Skeletal muscle cell (primary cell): ENCODE measurements around the gene KCNE4.
A peak's percentile ranks its signal among the peaks of the same experiment; 100 is the strongest.

ENCODE experiments used
- DNase-seq: peaks from one replicate; pipeline ENCODE4 v3.0.0-alpha.2; 2010; ENCODE audit warnings: low read depth
- H3K4me3 ChIP-seq: 2 replicates; pipeline ENCODE4 v1.5.1; 2011; ENCODE audit warnings: low read depth, mild to moderate bottlenecking, control low read depth, low read length, moderate library complexity

Gene KCNE4, protein sequence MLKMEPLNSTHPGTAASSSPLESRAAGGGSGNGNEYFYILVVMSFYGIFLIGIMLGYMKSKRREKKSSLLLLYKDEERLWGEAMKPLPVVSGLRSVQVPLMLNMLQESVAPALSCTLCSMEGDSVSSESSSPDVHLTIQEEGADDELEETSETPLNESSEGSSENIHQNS

DNA sequence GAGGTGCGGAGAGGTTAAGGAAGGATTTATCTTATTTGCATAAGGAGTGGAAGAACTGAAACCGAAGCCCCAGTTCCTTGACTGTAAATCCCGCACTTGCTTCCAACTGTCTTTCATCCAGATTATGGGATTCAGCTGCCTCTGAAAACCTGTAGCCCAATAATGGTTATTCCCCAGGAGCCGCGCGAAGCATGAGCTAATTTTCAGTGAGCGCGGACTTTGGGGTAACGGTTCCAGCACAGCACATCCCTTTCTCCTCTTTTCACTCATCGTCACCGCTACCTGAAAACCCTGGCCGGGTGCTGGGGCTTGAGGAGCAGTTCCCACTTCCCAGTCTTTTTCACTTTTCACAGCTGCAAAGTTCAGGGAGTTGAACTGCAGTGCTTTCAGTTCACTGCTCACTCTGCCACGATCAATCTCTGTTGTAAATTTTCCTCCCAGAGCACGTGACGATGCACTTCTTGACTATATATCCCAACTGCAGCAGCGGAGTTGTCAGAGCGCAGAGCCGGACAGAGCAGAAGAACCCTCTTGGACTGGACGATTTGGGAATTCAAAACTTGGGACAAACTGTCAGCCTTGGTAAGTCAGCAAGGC is at the start of gene KCNE4:
KCNE4 (plus strand) TSS at position 498 of the 597 bp plus-strand sequence. CDS start 641 bp downstream, outside the sequence.
- peak within 1 kb of the TSS; percentile 71 for H3K4me3 ChIP-seq
- peak; percentile 75 for DNase-seq

DNA sequence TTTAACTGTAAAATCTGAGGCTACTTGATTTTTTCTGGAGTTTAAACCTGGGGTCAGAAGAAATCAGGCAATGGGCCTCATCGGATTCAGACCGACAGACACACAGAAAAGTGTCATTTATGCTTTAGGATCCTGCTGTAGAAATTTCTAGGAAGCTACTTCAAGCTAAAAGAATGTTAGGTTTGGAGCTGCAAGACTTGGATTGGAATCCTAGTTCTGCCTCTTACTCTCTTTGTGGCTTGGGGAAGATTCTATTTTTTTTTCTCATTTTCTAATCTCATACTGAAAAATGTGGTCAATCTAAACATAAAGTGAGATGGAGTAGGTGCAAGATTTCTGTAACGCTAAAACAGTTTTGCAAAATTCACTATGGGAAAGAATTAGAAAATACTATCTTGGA is 48.8 kb upstream of the KCNE4 start:
- H3K4me3 ChIP-seq = no peak overlapping the region
- DNase-seq = no peak

DNA sequence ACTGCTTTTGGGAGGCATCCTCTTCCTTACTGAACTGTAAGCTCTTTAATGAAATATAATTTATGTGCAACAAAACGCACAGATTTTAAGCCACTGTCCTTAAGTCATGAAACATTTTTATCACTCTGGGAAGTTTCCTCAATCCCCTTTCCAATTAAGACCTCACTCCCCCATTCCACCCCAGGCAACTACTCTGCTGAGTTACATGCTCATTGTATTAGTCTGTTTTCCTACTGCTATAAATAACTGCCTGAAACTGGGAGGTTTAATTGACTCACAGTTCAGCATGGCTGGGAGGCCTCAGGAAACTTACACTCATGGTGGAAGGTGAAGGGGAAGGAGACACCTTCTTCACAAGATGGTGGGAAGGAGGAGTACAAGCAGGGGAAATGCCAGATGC is 46.5 kb upstream of the KCNE4 start:
- DNase-seq = no peak
- H3K4me3 ChIP-seq = no peak overlapping the region

DNA sequence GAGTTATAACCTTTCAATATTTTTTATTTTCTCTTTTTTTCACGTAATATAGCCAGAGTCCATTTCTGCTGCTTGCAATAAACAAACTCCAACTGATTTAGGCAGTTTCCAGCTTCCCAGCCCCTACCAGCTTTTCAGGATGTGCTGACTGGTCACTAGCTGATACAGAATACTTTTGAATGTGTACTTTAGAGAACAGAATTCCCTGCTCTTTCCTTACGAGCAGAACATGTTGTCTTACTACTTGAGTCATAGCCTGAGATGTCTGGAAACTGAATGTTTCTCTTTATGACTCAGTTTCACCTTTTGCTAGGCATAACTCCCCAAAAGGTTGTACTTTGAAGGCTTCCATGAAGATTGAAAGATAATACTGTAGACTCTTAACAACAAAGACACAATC is 44.5 kb upstream of the KCNE4 start:
- no peak overlapping the region for H3K4me3 ChIP-seq
- DNase-seq = peak; percentile 72

DNA sequence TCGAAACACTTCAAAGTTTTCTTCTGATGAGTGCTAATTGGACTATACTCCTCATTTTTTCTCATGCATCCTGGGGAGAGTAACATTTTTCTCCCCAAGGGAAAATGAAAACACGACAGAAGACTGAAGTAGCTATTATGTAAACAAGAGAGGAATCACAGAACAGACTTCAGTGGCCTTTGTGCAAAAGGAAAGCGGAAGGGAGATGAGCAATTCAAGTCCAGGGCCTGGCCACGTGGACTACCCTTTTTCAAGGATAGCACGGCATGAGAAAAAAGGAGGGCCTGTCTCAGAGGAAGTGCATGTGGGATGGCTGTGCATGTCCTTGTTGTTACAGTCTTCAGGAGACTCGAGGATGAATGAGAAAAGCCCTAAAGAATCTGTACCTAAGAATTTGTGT is 43.8 kb upstream of the KCNE4 start:
- peak; percentile 73 for DNase-seq
- no peak overlapping the region for H3K4me3 ChIP-seq

DNA sequence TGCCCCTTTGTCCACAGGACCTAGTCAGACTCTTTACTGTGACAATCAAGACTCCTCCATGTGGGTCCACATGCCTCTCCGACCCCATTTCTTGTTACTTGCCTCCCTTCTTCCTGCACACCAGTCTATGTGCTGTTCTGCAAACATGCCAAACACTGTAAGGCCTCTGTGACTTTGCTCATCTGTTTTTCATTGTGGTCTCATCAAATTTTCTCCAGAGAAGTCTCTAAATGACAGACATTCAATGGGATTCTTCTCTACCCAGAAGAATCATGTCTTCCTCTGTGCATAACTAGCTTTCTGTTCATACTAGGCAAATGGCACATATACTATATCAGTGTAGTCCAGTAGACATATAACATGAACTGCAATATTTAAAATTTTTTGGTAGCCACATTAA is 43.0 kb upstream of the KCNE4 start:
- no peak overlapping the region for H3K4me3 ChIP-seq
- no peak for DNase-seq

DNA sequence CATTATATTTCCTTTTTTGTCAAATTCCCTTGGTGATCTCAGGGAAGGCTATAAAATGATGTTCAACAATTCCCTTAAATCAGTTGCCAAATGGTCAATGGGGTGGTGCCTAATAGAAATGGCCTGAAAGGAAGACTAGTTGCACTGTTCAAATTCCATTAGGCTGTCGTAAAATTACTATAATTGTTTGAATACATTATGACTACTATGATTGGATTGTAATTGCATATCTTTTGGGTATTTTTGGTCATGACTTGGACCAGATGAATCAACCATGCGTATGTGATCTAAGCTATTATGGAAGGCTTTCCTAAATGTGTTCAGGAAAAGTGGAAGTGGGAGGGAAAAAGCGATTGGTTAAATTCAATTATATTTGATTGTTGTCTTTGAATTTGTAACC is 41.3 kb upstream of the KCNE4 start:
- no peak overlapping the region for H3K4me3 ChIP-seq
- peak; percentile 82 for DNase-seq

DNA sequence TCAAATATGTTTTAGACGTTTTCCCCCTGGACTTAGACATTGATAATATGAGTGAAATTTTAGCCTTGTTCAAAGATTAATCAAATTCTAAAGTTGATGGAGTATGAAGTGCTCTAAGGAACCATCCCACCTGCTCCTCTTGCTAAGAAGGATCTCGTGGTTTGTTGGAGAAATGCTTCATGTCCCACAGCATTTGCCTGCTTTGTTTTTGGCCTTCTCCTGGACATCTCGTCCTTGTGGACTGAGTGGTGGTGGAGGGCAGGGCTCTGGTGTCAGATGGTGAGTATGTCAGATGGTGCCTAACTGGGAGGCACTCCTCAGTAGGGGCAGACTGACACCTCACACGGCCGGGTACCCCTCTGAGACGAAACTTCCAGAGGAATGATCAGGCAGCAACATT is 39.7 kb upstream of the KCNE4 start:
- H3K4me3 ChIP-seq = no peak overlapping the region
- DNase-seq = no peak

DNA sequence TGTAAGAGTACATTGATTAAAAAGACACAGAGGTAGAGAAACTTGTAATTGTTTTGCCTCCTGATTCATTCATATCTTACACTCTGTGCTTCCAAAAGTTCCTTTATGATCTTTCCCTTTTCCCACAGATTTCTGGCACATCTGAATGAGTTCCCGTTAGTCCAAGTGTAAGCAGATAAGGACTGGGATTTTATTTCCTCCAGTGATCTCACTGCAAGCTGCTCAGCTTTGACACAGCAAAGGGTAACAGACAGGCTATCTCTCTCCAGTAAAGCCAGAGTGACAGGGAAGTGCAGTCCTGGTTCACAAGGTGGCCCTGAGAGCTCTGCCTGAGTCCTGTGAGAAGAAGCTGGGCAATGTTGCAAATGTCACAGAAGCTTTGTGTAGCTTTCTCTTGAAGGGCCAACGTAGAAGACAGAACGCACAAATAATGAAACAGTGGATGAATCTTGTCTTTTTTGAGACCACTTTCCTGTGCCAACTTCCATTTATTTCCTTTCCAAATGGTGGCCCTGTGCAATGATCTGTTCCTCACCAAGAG is 32.5 kb upstream of the KCNE4 start:
- H3K4me3 ChIP-seq = no peak overlapping the region
- DNase-seq = no peak

DNA sequence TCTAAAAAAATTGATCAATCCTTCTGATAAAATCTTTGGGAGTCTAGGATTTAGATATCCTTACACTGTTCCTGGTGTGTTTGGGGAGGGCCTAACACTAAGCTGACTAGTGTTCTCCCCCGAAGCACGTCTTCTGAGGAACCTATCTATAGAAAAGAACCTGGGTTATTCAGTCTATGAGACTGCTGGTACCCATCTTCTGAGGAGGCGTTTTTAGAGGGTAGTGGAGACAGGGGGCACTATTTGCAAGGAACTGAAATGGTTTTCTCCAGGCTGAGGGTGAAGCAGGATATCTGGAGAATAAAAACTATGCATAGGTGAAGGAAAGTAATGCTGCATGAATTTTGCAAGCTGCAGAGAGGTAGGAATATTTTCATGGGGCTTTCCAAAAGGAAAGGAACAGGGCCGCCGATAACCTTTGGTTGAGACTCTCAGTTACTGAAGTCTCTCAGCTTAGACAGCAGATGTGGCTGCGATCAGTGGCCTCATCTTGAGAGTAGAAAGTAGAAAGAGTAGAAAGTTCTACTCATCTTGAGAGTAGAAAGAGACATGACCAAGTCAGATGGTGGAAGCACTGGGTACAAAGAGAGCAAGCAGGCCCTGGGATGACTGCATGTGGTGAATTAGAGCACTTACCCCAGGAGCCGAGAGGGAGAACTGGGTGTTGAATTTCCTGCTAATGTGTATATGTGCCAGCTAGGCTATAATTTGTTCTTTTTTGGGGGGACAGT is 31.8 kb upstream of the KCNE4 start:
- no peak for DNase-seq
- no peak overlapping the region for H3K4me3 ChIP-seq

DNA sequence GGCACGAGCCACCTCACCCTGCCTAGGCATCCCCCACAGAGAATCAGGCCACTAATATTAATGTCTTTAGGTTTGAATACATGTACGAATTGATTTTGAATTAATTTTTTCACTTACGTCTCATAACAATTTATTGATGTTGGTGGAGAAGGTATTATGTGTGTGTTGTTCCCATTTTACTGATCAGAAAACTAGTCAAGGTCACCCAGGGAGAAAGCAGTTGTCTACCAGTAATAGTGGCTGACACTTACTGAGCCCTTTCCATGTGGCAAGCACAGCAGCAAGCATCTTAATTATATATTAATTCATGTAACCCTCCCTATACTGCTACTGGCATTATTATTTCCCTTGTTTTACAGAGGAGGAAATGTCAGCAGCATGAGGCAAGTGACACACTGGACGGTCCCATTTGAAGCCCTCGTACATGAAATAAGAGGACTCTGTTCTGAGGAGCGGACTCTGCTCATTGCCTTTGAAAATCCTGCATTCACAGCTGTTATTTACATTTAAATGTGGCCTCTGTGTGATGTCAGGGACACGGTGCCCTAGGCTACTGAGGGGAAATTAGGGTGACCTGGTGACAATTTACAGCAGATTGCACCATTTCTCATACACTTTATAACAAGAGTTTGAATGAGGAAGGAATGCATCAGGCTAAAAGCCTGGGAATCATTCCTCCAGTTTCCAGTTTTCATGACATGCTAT is 30.9 kb upstream of the KCNE4 start:
- DNase-seq = no peak
- H3K4me3 ChIP-seq = no peak overlapping the region

DNA sequence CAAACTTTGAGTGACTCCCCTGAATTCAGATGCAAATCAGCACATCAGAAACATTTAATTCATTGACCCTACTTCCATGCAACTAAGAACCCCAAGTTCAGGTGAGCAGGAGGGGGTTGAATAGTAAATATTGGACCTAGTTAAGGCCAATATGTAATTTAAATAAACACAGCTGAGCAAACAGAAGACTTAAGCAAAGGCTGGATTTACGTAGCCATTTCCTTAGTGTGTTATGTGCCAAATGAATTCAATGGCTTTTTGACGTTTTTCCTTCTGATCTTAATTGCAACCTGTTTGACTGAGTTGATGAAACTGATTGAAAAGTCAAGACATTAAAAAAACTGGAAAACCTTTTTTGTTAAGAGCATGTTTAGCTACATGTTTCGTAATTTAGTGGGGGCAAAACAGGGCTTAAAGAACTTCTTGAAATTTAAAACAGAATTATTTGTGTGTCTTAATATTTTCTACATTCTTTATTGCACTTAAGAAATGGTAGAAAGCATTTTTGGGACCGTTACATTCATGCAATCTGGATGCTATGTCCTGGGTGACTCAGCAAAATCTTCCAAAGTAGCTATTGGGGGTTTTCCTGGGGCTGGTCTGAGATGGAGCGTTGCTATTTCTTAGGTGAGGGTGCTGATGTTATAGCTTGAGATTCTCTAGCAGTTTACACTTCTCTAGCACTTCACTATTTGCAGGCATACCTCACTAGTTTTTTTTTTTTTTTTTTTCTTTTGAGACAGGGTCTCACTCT is 25.5 kb upstream of the KCNE4 start:
- no peak overlapping the region for H3K4me3 ChIP-seq
- no peak for DNase-seq

DNA sequence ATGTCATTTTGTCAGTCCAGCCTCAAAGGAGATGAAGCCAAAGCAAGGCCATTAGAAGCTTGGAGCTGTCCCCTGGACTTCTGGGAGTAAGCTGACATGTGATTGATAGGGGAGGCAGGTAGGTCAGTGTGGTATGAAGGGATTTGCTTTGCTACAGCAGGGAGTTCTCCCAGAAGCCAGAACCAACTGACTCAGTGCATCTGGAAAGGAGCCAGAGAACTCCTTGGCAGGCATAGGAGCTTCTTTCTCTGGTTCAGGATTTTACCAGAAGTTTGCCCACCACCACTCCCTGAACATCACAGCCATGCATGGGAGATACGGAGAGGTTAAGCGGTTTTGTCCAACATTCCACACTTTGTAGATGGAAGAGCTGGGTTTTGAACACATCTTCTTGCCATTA is 24.5 kb upstream of the KCNE4 start:
- peak; percentile 61 for DNase-seq
- H3K4me3 ChIP-seq = no peak overlapping the region

DNA sequence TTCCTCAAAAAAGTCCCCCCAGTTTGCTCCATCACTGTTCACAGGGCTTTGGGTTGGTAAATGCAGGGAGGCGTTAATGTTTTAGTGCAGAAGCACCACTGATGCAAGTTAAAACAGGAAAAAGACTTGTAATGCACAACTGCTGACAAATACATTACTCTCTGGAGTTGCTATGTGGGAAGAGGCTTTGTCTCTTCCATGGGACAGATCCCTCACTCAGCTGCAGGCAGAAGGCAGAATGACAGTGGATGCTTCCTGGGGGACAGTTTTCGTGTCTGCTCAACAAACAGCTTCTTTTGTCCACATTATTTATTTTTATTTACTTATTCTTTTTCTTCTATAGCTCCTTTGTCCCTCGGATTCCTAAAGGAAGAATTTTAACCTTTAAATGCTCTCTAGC is 22.7 kb upstream of the KCNE4 start:
- no peak for DNase-seq
- no peak overlapping the region for H3K4me3 ChIP-seq

DNA sequence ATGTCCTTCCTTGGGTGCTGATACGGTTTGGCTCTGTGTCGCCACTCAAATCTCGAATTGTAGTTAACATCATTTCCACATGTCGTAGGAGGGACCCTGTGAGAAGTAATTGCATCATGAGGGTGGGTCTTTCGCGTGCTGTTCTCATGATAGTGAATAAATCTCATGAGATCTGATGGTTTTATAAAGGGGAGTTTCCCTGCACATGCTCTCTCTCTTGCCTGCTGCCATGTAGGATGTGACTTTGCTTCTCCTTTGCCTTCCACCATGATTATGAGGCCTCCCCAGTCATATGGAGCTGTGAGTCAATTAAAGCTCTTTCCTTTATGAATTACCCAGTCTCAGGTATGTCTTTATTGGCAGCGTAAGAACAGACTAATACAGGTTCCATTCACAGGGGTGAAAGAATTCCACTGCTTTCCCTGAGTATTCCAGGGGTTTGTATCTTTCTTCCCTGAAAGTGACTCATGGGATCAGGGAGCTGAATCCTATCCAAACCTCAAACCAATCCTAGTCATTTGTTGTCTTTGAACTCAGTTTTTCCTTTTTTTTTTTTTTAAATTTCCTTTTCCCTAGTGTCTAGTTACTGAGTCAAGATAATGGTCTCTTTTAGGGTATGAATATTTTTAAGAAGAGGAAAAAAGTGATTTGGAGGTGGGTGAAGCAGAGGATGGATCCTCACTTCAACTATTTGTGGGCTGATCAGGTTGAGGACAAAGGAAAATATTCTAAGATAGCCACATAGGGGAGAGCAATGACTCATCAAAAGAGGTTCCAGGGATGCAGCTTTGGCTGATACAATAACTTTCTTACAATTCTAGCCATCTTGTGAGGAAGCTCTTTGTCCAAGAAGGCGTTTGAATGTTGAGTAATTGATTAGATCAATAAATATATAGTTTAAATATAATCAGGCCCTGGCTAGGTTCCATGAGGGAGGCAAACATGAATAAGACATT is 19.5 kb upstream of the KCNE4 start:
- DNase-seq = no peak
- no peak overlapping the region for H3K4me3 ChIP-seq

DNA sequence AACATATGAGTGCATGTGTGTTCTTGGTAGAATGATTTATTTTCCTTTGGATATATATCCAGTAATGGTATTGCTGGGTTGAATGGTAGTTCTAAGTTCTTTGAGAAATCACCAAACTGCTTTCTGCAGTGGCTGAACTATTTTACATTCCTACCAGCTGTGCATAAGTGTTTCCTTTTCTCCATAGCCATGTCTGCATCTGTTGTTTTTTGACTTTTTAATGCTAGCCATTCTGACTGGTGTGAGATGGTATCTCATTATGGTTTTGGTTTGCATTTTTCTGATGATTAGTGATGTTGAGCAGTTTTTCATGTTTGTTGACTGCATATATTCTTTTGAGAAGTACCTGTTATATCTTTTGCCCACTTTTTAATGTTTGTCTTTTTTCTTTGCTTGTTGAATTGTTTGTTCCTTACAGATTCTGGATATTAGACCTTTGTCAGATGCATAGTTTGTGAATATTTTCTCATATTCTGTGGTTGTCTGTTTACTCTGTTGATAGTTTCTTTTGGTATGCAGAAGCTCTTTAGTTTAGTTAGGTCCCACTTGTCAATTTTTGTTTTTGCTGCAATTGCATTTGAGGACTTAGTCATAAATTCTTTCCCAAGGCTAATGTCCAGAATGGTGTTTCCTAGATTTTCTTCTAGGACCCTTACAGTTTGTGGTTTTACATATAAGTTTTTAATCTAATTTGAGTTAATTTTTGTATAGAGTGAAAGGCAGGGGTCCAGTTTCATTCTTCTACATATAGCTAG is 17.6 kb upstream of the KCNE4 start:
- no peak overlapping the region for H3K4me3 ChIP-seq
- no peak for DNase-seq

DNA sequence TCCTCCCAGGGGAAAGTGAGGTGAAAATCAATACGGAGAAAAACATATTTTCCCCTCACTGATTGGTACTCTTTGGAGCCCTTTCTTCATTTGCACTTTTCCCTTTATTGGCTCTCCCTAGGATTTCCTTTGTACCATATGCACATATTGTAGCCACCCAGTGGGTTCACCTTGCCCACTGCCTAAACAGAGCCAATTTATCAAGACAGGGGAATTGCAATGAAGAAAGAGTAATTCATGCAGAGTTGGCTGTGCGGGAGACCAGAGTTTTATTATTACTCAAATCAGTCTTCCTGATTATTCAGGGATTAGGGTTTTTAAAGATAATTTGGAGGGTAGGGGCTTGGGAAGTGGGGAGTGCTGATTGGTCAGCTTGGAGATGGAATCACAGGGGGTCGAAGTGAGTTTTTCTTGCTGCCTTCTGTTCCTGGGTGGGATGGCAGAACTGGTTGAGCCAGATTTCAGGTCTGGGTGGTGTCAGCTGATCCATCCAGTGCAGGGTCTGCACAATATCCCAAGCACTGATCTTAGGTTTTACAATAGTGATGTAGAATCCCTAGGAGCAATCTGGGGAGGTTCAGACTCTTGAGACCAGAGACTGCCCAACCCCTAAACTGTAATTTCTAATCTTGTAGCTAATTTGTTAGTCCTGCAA is 15.1 kb upstream of the KCNE4 start:
- no peak overlapping the region for H3K4me3 ChIP-seq
- DNase-seq = no peak
